H1 (cell line): Measurements from ENCODE around the gene AHR. TPM values are rescaled to one million over a fixed set of nuclear protein-coding genes. Genes with fewer than 3 reads are reported as not detected.

Experiments used
- CTCF ChIA-PET: fragments of 300-600 bp; sonication (Branson Sonifier 250); formaldehyde crosslinking; loops from one replicate; lab custom pipeline; 2021; ENCODE audit not compliant: partially characterized antibody; lab: Charles Lee
- POLR2A ChIA-PET: fragments of 300-600 bp; sonication (Branson Sonifier 250); formaldehyde crosslinking; loops from one replicate; lab custom pipeline; 2021; ENCODE audit warnings: inconsistent platforms; ENCODE audit not compliant: partially characterized antibody; lab: Charles Lee
- DNase-seq, 2 experiments: peaks; one replicate each; pipeline versions ENCODE4 v3.0.0 to v3.0.0-alpha.2; 2010 to 2022; ENCODE audit warnings: low spot score in 2 of 2, low read depth in 1 of 2, mixed read lengths in 1 of 2
- FAIRE-seq: peaks from 2 replicates; lab custom pipeline; 2011; peaks lifted over from hg19 to GRCh38; lab: Jason Lieb, UNC
- H2AFZ ChIP-seq: 2 replicates; pipeline ENCODE4 v1.8.1; 2012; ENCODE audit warnings: low read length, inconsistent platforms
- H2AK5ac ChIP-seq: 2 replicates; pipeline ENCODE4 v1.6.1; 2013; ENCODE audit warnings: low read depth, low read length
- H2BK120ac ChIP-seq: replicated peaks from 2 replicates; pipeline ENCODE3; 2013; ENCODE audit warnings: low read depth, low read length, inconsistent platforms
- H2BK12ac ChIP-seq: 2 replicates; pipeline ENCODE4 v1.6.1; 2013; ENCODE audit warnings: low read depth, low read length
- H2BK15ac ChIP-seq: 2 replicates; pipeline ENCODE4 v1.6.1; 2013; ENCODE audit warnings: low read length
- H2BK20ac ChIP-seq: 2 replicates; pipeline ENCODE4 v1.6.1; 2013; ENCODE audit warnings: low read length
- H2BK5ac ChIP-seq: 2 replicates; pipeline ENCODE4 v1.6.1; 2013; ENCODE audit warnings: low read depth, low read length
- H3K14ac ChIP-seq: 2 replicates; pipeline ENCODE4 v1.6.1; 2013; ENCODE audit warnings: inconsistent platforms; ENCODE audit not compliant: insufficient read length
- H3K18ac ChIP-seq: 2 replicates; pipeline ENCODE4 v1.6.1; 2013; ENCODE audit warnings: low read length; ENCODE audit errors: extremely low read depth
- H3K23ac ChIP-seq: 2 replicates; pipeline ENCODE4 v1.6.1; 2013; ENCODE audit warnings: inconsistent platforms; ENCODE audit not compliant: insufficient read length
- H3K23me2 ChIP-seq: 2 replicates; pipeline ENCODE4 v1.6.1; 2013; ENCODE audit warnings: low read depth, low read length
- H3K27ac ChIP-seq: 2 replicates; pipeline ENCODE4 v1.6.1; 2011; ENCODE audit warnings: low read depth, low read length, inconsistent platforms
- H3K27me3 ChIP-seq, 4 experiments: replicated peaks in 1 of 4; 1 replicate in 1 of 4; 2 replicates in 3 of 4; pipeline versions ENCODE4 v1.6.1 to v1.8.1; 2011 to 2013; ENCODE audit warnings: low read length in 3 of 4, mild to moderate bottlenecking in 3 of 4, inconsistent platforms in 2 of 4, mixed read lengths in 2 of 4, moderate library complexity in 1 of 4; ENCODE audit not compliant: control insufficient read depth in 3 of 4, insufficient read depth in 3 of 4; ENCODE audit errors: extremely low read depth in 1 of 4
- H3K36me3 ChIP-seq, 4 experiments: 2 replicates each; pipeline versions ENCODE4 v1.6.1 to v1.8.1; 2011 to 2013; ENCODE audit warnings: mild to moderate bottlenecking in 4 of 4, low read length in 3 of 4, moderate library complexity in 2 of 4, control low read depth in 1 of 4, inconsistent platforms in 1 of 4; ENCODE audit not compliant: insufficient read depth in 4 of 4, control insufficient read depth in 2 of 4
- H3K4ac ChIP-seq: replicated peaks from 2 replicates; pipeline ENCODE3; 2013; ENCODE audit warnings: low read length, low read depth, mixed read lengths, inconsistent platforms; ENCODE audit not compliant: insufficient read length
- H3K4me1 ChIP-seq, 4 experiments: replicated peaks in 1 of 4; 1 replicate in 1 of 4; 2 replicates in 3 of 4; pipeline versions ENCODE4 v1.6.1 to v1.8.1; 2011 to 2013; ENCODE audit warnings: low read length in 3 of 4, inconsistent platforms in 2 of 4, mixed read lengths in 1 of 4; ENCODE audit not compliant: insufficient read depth in 4 of 4, control insufficient read depth in 3 of 4
- H3K4me2 ChIP-seq, 2 experiments: 2 replicates each; pipeline versions ENCODE4 v1.6.1 to v1.8.1; 2011 to 2013; ENCODE audit warnings: low read depth in 2 of 2, low read length in 2 of 2, control low read depth in 1 of 2, inconsistent platforms in 1 of 2, mild to moderate bottlenecking in 1 of 2; ENCODE audit not compliant: insufficient read depth in 1 of 2
- H3K4me3 ChIP-seq, 4 experiments: fragments of 200-600, 300-600 bp in 1 of 4; sonication (generic), shearing (Covaris generic), sonication (Bioruptor Twin) in 1 of 4; 2 replicates each; pipeline versions ENCODE4 v1.5.1 to v1.8.1; 2011 to 2016; ENCODE audit warnings: low read length in 4 of 4, low read depth in 3 of 4, control low read depth in 2 of 4, inconsistent platforms in 2 of 4, mild to moderate bottlenecking in 2 of 4, mixed read lengths in 1 of 4, moderate library complexity in 1 of 4; ENCODE audit not compliant: insufficient read depth in 2 of 4; ENCODE audit errors: extremely low read depth in 1 of 4
- H3K56ac ChIP-seq: replicated peaks from 2 replicates; pipeline ENCODE3; 2013; ENCODE audit warnings: low read depth, mild to moderate bottlenecking, mixed read lengths, low read length, inconsistent platforms; ENCODE audit not compliant: insufficient read length
- H3K79me1 ChIP-seq: 2 replicates; pipeline ENCODE4 v1.6.1; 2013; ENCODE audit warnings: low read depth, low read length, control low read depth
- H3K79me2 ChIP-seq, 2 experiments: 2 replicates each; pipeline versions ENCODE4 v1.6.1 to v1.8.1; 2012 to 2013; ENCODE audit warnings: low read length in 2 of 2, mild to moderate bottlenecking in 2 of 2, inconsistent platforms in 1 of 2; ENCODE audit not compliant: insufficient read depth in 2 of 2, control insufficient read depth in 1 of 2
- H3K9ac ChIP-seq, 4 experiments: replicated peaks in 1 of 4; 1 replicate in 1 of 4; 2 replicates in 3 of 4; pipeline versions ENCODE4 v1.6.1 to v1.8.1; 2011 to 2013; ENCODE audit warnings: low read depth in 3 of 4, low read length in 3 of 4, control low read depth in 2 of 4, mild to moderate bottlenecking in 2 of 4, moderate library complexity in 2 of 4, inconsistent platforms in 1 of 4; ENCODE audit errors: extremely low read depth in 1 of 4
- H3K9me3 ChIP-seq, 2 experiments: 2 replicates each; pipeline versions ENCODE4 v1.6.1 to v1.8.1; 2012 to 2013; ENCODE audit warnings: mild to moderate bottlenecking in 2 of 2, moderate library complexity in 2 of 2, control low read depth in 1 of 2, inconsistent platforms in 1 of 2, low read depth in 1 of 2, low read length in 1 of 2, mixed read lengths in 1 of 2; ENCODE audit not compliant: insufficient read depth in 2 of 2
- H4K20me1 ChIP-seq, 2 experiments: replicated peaks in 1 of 2; 2 replicates each; pipeline versions ENCODE3 to v1.8.1; 2011 to 2013; ENCODE audit warnings: inconsistent platforms in 2 of 2, low read length in 2 of 2, mild to moderate bottlenecking in 1 of 2; ENCODE audit not compliant: insufficient read depth in 2 of 2, control insufficient read depth in 1 of 2
- H4K5ac ChIP-seq: 2 replicates; pipeline ENCODE4 v1.6.1; 2013; ENCODE audit warnings: low read length, low read depth, mixed read lengths, inconsistent platforms; ENCODE audit not compliant: insufficient read length
- H4K8ac ChIP-seq: 2 replicates; pipeline ENCODE4 v1.8.0; 2013; ENCODE audit warnings: mild to moderate bottlenecking, moderate library complexity, low read length, inconsistent platforms; ENCODE audit not compliant: insufficient read depth; ENCODE audit errors: extremely low read depth
- H4K91ac ChIP-seq: replicated peaks from 2 replicates; pipeline ENCODE3; 2013; ENCODE audit warnings: low read length, mixed read lengths, inconsistent platforms; ENCODE audit not compliant: insufficient read length
- BRCA1 ChIP-seq: IDR thresholded peaks from 2 replicates; pipeline ENCODE4 v1.6.1; 2012; ENCODE audit warnings: low read depth, low read length, improper control_type of control experiment
- FOSL1 ChIP-seq: IDR thresholded peaks from 2 replicates; pipeline ENCODE4 v1.6.1; 2011; ENCODE audit warnings: mild to moderate bottlenecking, low read depth, low read length, moderate library complexity; ENCODE audit not compliant: insufficient read depth
- GABPA ChIP-seq: IDR thresholded peaks from 2 replicates; pipeline ENCODE4 v1.6.1; 2011; ENCODE audit warnings: mild to moderate bottlenecking, low read length, moderate library complexity, borderline replicate concordance; ENCODE audit not compliant: insufficient read depth
- KDM1A ChIP-seq: fragments of 200-600, 300-600 bp; sonication (generic); IDR thresholded peaks from 2 replicates; pipeline ENCODE4 v1.7.1; 2016; ENCODE audit warnings: mild to moderate bottlenecking, low read length, borderline replicate concordance
- NANOG ChIP-seq: IDR thresholded peaks from 2 replicates; pipeline ENCODE4 v1.6.1; 2011; ENCODE audit warnings: low read length, low read depth, mild to moderate bottlenecking, inconsistent platforms; ENCODE audit not compliant: insufficient read depth, poor library complexity, severe bottlenecking
- NRF1 ChIP-seq: IDR thresholded peaks from 2 replicates; pipeline ENCODE4 v1.6.1; 2011; ENCODE audit warnings: mild to moderate bottlenecking, low read depth, low read length, improper control_type of control experiment
- RFX5 ChIP-seq: IDR thresholded peaks from 2 replicates; pipeline ENCODE4 v1.6.1; 2011; ENCODE audit warnings: low read depth, low read length, improper control_type of control experiment, borderline replicate concordance
- SP4 ChIP-seq: IDR thresholded peaks from 2 replicates; pipeline ENCODE4 v1.6.1; 2012; ENCODE audit warnings: low read length, inconsistent platforms
- TAF7 ChIP-seq: optimal IDR thresholded peaks from 2 replicates; pipeline ENCODE3; 2011; ENCODE audit warnings: low read depth, mild to moderate bottlenecking, inconsistent platforms, low read length, moderate library complexity, borderline replicate concordance
- WGBS, 2 experiments: shearing (Covaris generic) in 1 of 2; methylation state at CpG; one replicate each; pipeline versions ENCODE4 v1.1.6 to v1.1.7; 2013 to 2015; ENCODE audit warnings: low lambda C conversion rate in 2 of 2, mixed read lengths in 2 of 2, inconsistent platforms in 1 of 2, low coverage in 1 of 2, missing lambda C conversion rate in 1 of 2; ENCODE audit not compliant: insufficient replicate concordance in 2 of 2, insufficient coverage in 1 of 2, insufficient read length in 1 of 2; ENCODE audit errors: extremely low coverage in 1 of 2, missing lambda C conversion rate in 1 of 2; 5-methylcytosine and 5-hydroxymethylcytosine counted together
- polyA plus RNA-seq, 7 experiments: library from polyadenylated mRNA; depleted of rRNA in 3 of 7; stranded (reverse) in 5 of 7; unstranded in 2 of 7; fragments of >200 nt in 5 of 7; fragments of 200-250 nt in 2 of 7; gene quantifications; 1 replicate in 5 of 7; 2 replicates in 1 of 7; 4 replicates in 1 of 7; pipeline versions ENCODE4 v1.2.1 to v1.2.3, GENCODE V29; 2011 to 2013; ENCODE audit warnings: missing spikeins in 2 of 7, mixed read lengths in 2 of 7
- total RNA-seq: library from RNA; stranded (reverse); fragmentation: NEBNext Ultra II Directional; extraction: Animal tissue kit (Norgen Biotek cat#: 25700); gene quantifications from 2 replicates; pipeline ENCODE4 v1.2.1, GENCODE V29; 2021

Gene AHR
- total and polyA plus RNA-seq, 2 of the 8 experiments (the other 6 are each of a cell fraction or from before 2014, with no cell fraction given) = 1.4 to 9.7 TPM

- Histone ChIP-seq H3K79me1 (no peaks in the 10 kb centered on the region), H4K20me1 (no peaks in the 10 kb centered on the region), H4K5ac (no peak overlapping the region), H3K79me2 (no peaks in the 10 kb centered on the region)
- WGBS, 2 experiments = 85% methylated on average over 1 of the region's 1 CpG; no CpG with 5 or more reads in 1 of the 2 experiments
- no peak for TF ChIP-seq KDM1A
- no peak for TF ChIP-seq FOSL1
- no peak for TF ChIP-seq TAF7
- TF ChIP-seq SP4 = no peak
- no peak for TF ChIP-seq BRCA1
- no peak for TF ChIP-seq RFX5
- no peak for TF ChIP-seq NRF1
- no peak for TF ChIP-seq NANOG
- no peak for TF ChIP-seq GABPA
- TF ChIP-seq, all 59 proteins: peak for 0
- ChIA-PET POLR2A (no interaction called here), CTCF (no interaction called here)
- Histone ChIP-seq H3K4ac (no peak overlapping the region), H3K9ac (no peak overlapping the region), H2BK5ac (no peak overlapping the region), H2BK12ac (no peak overlapping the region), H3K4me1 (no peaks in the 10 kb centered on the region), H2BK20ac (no peak overlapping the region), H3K23ac (no peak overlapping the region), H3K27ac (no peak overlapping the region), H3K23me2 (no peaks in the 10 kb centered on the region), H2AK5ac (no peak overlapping the region), H3K4me2 (no peak overlapping the region), H2BK15ac (no peak overlapping the region), H3K9me3 (no peaks in the 10 kb centered on the region), H4K8ac (no peak overlapping the region), H3K36me3 (no peaks in the 10 kb centered on the region), H3K18ac (no peak overlapping the region), H3K14ac (no peak overlapping the region), H2AFZ (no peak overlapping the region), H3K4me3 (no peak overlapping the region), H3K27me3 (no peaks in the 10 kb centered on the region), H3K56ac (no peak overlapping the region), H4K91ac (no peak overlapping the region), H2BK120ac (no peak overlapping the region)
- DNase-seq = no peak
- FAIRE-seq = no peak
Observed at GRCh38 chr7:17255926-17256325, 42.5 kb upstream of the AHR start.
